Gastroesophageal sphincter (tissue), 4 donors: ENCODE results near the gene EPHA5. TPM values are rescaled to one million over a fixed set of nuclear protein-coding genes. Genes with fewer than 3 reads are reported as not detected.

Experiments used
- ATAC-seq: fragments of 150-250 bp; one replicate; pipeline ENCODE4 v1.9.1; 2016; ENCODE audit warnings: mild to moderate bottlenecking, moderate library complexity
- H3K27ac ChIP-seq, 4 donors: fragments of 200-600 bp; sonication (generic) in 3 of 4; 1 replicate in 3 of 4; 2 replicates in 1 of 4; pipeline ENCODE4 v1.5.1; 2016 to 2019
- H3K27me3 ChIP-seq: fragments of 200-600 bp; sonication (generic); one replicate; pipeline ENCODE4 v1.5.1; 2019
- H3K36me3 ChIP-seq, 2 donors: fragments of 200-600 bp; sonication (generic); one replicate each; pipeline ENCODE4 v1.5.1; 2019; ENCODE audit warnings: control low read depth in 1 of 2
- H3K4me1 ChIP-seq, 3 donors: fragments of 200-600 bp; sonication (generic); 1 replicate in 2 of 3; 2 replicates in 1 of 3; pipeline ENCODE4 v1.5.1; 2016 to 2019; ENCODE audit warnings: control low read depth in 2 of 3
- H3K4me3 ChIP-seq, 2 donors: fragments of 200-600 bp; sonication (generic); one replicate each; pipeline ENCODE4 v1.5.1; 2019; ENCODE audit warnings: mild to moderate bottlenecking in 1 of 2, moderate library complexity in 1 of 2
- H3K9me3 ChIP-seq, 3 donors: fragments of 200-600 bp; sonication (generic); one replicate each; pipeline ENCODE4 v1.5.1; 2017 to 2019; ENCODE audit warnings: control low read depth in 2 of 3
- EP300 ChIP-seq: sonication (generic); formaldehyde crosslinking; IDR thresholded peaks from one replicate; pipeline ENCODE4 v1.6.1; 2017; ENCODE audit warnings: antibody characterized with exemption, mild to moderate bottlenecking
- POLR2A ChIP-seq, 2 donors: fragments of 450-650 bp; IDR thresholded peaks; one replicate each; pipeline ENCODE4 v1.6.1; 2017; ENCODE audit warnings: antibody characterized with exemption in 2 of 2, mild to moderate bottlenecking in 2 of 2, moderate library complexity in 1 of 2
- POLR2AphosphoS5 ChIP-seq: sonication (generic); formaldehyde crosslinking; IDR thresholded peaks from one replicate; pipeline ENCODE4 v1.6.1; 2017; ENCODE audit warnings: antibody characterized with exemption
- WGBS, 2 donors: methylation state at CpG; one replicate each; pipeline ENCODE4 v1.1.5; 2018; ENCODE audit warnings: low coverage in 1 of 2; 5-methylcytosine and 5-hydroxymethylcytosine counted together
- total RNA-seq, 4 donors: library from RNA; depleted of rRNA; stranded (reverse); fragments of >200 nt; gene quantifications; one replicate each; pipeline ENCODE4 v1.1.0, GENCODE V29; 2016
- TF ChIP-seq, protein P1 (sequence below), 4 experiments: fragments of 200-600 bp in 2 of 4; fragments of 450-650 bp in 2 of 4; sonication (generic) in 1 of 4; IDR thresholded peaks; one replicate each; pipeline ENCODE4 v1.5.1; 2017 to 2019; ENCODE audit warnings: antibody characterized with exemption in 4 of 4, mild to moderate bottlenecking in 2 of 4, moderate library complexity in 2 of 4

EPHA5 gene
- total RNA-seq, 4 donors from 2014 or later, result 0.10 to 0.78 (median 0.50) TPM

DNA sequence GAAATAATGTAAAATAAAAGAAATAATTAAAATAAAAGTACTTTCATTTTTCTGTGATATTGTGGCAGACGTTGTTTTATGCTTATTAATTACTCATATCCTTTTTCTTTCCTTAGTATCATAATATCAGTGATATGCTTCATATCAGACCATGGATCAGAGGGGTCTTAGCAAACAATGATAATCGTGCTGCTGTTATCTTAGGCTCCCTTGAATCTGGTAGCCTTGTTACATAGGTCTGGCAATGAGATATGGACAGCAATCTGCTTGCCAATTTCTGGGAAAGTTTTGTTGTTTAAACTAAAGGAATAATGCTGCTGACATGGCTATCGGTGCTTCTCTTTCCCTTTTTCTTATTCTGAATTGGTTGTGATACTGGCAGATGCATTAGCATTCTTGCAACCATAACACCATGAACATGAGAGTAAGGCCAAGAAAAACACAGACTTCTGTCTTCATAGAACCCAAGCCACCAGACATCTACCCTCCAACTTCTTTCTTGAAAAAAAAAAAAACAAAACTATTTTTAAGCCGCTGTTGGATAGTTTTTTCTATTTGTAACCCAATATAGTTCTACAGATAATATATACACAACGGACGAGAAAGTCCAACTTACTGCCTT is 16.4 kb downstream of the EPHA5 start:
- Histone ChIP-seq H3K9me3 (no peaks in the 10 kb centered on the region), H3K4me1 (no peaks in the 10 kb centered on the region), H3K36me3 (no peaks in the 10 kb centered on the region), H3K27me3 (no peaks in the 10 kb centered on the region), H3K27ac (no peak overlapping the region), H3K4me3 (no peak overlapping the region)
- TF ChIP-seq POLR2A (IDR thresholded peaks at IDR 0.05) (no peak), EP300 (no peak), POLR2AphosphoS5 (no peak)
- TF ChIP-seq, protein P1, sequence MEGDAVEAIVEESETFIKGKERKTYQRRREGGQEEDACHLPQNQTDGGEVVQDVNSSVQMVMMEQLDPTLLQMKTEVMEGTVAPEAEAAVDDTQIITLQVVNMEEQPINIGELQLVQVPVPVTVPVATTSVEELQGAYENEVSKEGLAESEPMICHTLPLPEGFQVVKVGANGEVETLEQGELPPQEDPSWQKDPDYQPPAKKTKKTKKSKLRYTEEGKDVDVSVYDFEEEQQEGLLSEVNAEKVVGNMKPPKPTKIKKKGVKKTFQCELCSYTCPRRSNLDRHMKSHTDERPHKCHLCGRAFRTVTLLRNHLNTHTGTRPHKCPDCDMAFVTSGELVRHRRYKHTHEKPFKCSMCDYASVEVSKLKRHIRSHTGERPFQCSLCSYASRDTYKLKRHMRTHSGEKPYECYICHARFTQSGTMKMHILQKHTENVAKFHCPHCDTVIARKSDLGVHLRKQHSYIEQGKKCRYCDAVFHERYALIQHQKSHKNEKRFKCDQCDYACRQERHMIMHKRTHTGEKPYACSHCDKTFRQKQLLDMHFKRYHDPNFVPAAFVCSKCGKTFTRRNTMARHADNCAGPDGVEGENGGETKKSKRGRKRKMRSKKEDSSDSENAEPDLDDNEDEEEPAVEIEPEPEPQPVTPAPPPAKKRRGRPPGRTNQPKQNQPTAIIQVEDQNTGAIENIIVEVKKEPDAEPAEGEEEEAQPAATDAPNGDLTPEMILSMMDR (IDR thresholded peaks at IDR 0.05), result no peak
- no peak for ATAC-seq
- WGBS, 2 donors, result 67 to 73% methylated on average over 6 of the region's 6 CpGs

DNA sequence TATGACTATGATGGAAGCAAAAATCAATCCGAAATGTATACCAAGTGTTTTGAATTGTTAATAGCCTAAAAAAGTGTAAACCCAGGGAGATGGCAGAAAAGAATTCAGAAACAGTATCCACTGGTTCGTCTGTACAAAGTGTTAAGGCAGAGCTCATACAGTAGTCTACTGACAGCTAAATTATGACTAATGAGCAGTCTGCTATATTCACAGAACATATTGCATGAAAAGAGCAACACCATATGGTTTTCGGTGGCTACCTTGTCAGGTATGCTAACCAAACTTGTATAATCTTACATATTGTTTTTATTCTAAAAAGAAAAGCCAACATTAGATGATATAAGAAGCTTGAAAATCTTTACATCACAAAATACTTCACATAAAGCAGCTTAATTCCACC is 18.5 kb downstream of the EPHA5 start:
- ATAC-seq, result no peak
- 49 to 77% methylated on average over 2 to 3 of the region's 3 CpGs for WGBS, 2 donors
- no peak for TF ChIP-seq POLR2A (IDR thresholded peaks at IDR 0.05)
- no peak for TF ChIP-seq POLR2AphosphoS5
- TF ChIP-seq, protein P1 (IDR thresholded peaks at IDR 0.05), result no peak
- no peak for TF ChIP-seq EP300

DNA sequence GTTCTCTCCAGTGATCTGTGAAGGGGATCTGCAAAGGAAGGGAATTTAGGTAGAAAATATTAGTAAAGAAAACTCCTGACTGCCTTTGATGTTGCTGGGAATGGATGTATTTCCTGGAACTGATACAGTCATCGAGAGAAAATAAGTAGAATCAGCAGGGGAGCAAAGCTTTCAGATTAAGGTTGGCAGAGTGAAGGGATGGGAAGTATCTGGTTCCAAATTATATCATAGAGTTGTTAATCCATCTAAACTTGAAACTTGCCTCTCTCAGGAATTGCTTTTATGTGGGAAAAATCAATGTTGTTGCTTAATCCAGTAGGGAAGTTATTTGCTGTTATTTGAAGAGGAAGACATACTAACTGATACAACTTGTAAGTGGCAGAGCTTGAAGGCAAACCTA is 19.3 kb downstream of the EPHA5 start:
- TF ChIP-seq POLR2AphosphoS5 (no peak), EP300 (no peak), POLR2A (IDR thresholded peaks at IDR 0.05) (no peak)
- TF ChIP-seq, protein P1 (IDR thresholded peaks at IDR 0.05), result no peak
- WGBS, 2 donors, result 38% methylated on average over 1 of the region's 1 CpG; no CpG with 5 or more reads in 1 of the 2 donors
- Histone ChIP-seq H3K4me1 (no peaks in the 10 kb centered on the region), H3K27me3 (no peaks in the 10 kb centered on the region), H3K4me3 (no peak overlapping the region), H3K27ac (no peak overlapping the region), H3K9me3 (no peaks in the 10 kb centered on the region), H3K36me3 (no peaks in the 10 kb centered on the region)
- no peak for ATAC-seq

More for the DNA sequence above, 18.5 kb downstream of the EPHA5 start:
- H3K27me3 ChIP-seq, result no peaks in the 10 kb centered on the region
- H3K4me3 ChIP-seq, result no peak overlapping the region
- no peak overlapping the region for H3K27ac ChIP-seq
- H3K36me3 ChIP-seq, result no peaks in the 10 kb centered on the region
- H3K4me1 ChIP-seq, result no peaks in the 10 kb centered on the region
- no peaks in the 10 kb centered on the region for H3K9me3 ChIP-seq

DNA sequence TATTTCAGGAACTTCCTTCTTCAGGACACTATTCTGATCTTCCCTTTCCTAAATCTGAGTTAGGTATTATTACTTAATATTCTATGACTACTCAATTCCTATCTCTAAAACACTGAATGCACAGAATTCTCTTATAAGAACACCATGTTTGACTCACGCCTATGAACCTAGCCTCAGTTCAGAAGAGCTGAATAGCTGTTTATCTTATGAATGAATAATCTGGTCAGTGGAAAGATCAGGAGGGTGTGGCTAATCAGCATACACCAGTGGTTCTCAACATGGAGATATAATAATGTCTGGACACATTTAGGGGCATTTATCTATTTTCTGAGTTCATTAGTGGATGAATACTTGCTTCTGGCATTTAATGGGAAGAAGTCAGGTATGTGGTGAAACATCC is 24.2 kb downstream of the EPHA5 start:
- H3K4me3 ChIP-seq, result no peak overlapping the region
- no peaks in the 10 kb centered on the region for H3K36me3 ChIP-seq
- no peaks in the 10 kb centered on the region for H3K27me3 ChIP-seq
- no peak overlapping the region for H3K27ac ChIP-seq
- no peaks in the 10 kb centered on the region for H3K9me3 ChIP-seq
- ATAC-seq, result no peak
- no peaks in the 10 kb centered on the region for H3K4me1 ChIP-seq
- no peak for TF ChIP-seq POLR2A (IDR thresholded peaks at IDR 0.05)
- TF ChIP-seq, protein P1 (IDR thresholded peaks at IDR 0.05), result no peak
- no peak for TF ChIP-seq EP300
- no peak for TF ChIP-seq POLR2AphosphoS5
- WGBS, 2 donors, result 88 to 90% methylated on average over 1 of the region's 1 CpG

DNA sequence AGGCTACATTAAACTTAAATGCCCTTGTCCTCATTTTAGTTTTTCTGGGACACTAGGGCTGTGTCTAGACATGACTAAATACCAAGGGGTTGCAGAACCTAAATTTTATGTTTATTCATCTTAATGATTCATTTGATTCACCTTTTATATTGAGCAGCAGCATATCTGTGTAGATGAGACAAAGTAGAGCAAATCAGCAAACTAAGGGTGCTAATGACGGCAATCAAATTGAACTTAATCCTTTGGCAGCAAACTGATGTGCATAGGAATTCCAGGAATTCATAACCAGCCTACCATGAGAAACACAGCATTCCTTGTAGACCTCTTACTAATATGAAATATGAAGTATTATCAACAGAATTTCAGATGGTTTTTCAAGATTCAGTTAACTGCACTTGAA is 25.1 kb downstream of the EPHA5 start:
- Histone ChIP-seq H3K9me3 (no peaks in the 10 kb centered on the region), H3K36me3 (no peaks in the 10 kb centered on the region), H3K4me3 (no peak overlapping the region), H3K27ac (no peak overlapping the region), H3K27me3 (no peaks in the 10 kb centered on the region), H3K4me1 (no peaks in the 10 kb centered on the region)
- 55 to 68% methylated on average over 1 of the region's 1 CpG for WGBS, 2 donors
- ATAC-seq, result no peak
- TF ChIP-seq, protein P1 (IDR thresholded peaks at IDR 0.05), result no peak
- TF ChIP-seq POLR2A (IDR thresholded peaks at IDR 0.05), result no peak
- TF ChIP-seq POLR2AphosphoS5, result no peak
- TF ChIP-seq EP300, result no peak
